Neural crest cell (in vitro differentiated cells): ENCODE data around the gene C22orf39. TPM values are rescaled to one million over a fixed set of nuclear protein-coding genes. Genes with fewer than 3 reads are reported as not detected.

Experiments
- DNase-seq: peaks from one replicate; pipeline ENCODE4 v3.0.0; 2021; ENCODE audit warnings: low read depth, mixed read lengths, low spot score
- H3K27ac Mint-ChIP-seq: one replicate; pipeline ENCODE4 v1.8.0; 2021; ENCODE audit warnings: mild to moderate bottlenecking, mixed read lengths; ENCODE audit not compliant: unreplicated experiment
- H3K27me3 Mint-ChIP-seq: 2 replicates; pipeline ENCODE4 v1.8.0; 2021; ENCODE audit warnings: low read depth, mild to moderate bottlenecking, mixed read lengths
- H3K36me3 Mint-ChIP-seq: 2 replicates; pipeline ENCODE4 v1.8.0; 2021; ENCODE audit warnings: low read depth, mild to moderate bottlenecking, mixed read lengths
- H3K4me1 Mint-ChIP-seq: 2 replicates; pipeline ENCODE4 v1.8.0; 2021; ENCODE audit warnings: mixed read lengths
- H3K4me3 Mint-ChIP-seq: one replicate; pipeline ENCODE4 v1.8.0; 2021; ENCODE audit warnings: mild to moderate bottlenecking, mixed read lengths
- H3K9me3 Mint-ChIP-seq: 2 replicates; pipeline ENCODE4 v1.8.0; 2021; ENCODE audit warnings: mixed read lengths
- total RNA-seq: library from RNA; stranded (reverse); gene quantifications from 2 replicates; pipeline ENCODE4 v1.2.1, GENCODE V29; 2021
- TF ChIP-seq, protein P1 (sequence below): fragments of 200-600 bp; sonication (generic); conservative IDR thresholded peaks from 2 replicates; pipeline ENCODE4 v1.5.0; 2021; ENCODE audit warnings: antibody characterized with exemption, mild to moderate bottlenecking

Gene C22orf39
- total RNA-seq, 1 donor from 2014 or later: 38.0 TPM

DNA sequence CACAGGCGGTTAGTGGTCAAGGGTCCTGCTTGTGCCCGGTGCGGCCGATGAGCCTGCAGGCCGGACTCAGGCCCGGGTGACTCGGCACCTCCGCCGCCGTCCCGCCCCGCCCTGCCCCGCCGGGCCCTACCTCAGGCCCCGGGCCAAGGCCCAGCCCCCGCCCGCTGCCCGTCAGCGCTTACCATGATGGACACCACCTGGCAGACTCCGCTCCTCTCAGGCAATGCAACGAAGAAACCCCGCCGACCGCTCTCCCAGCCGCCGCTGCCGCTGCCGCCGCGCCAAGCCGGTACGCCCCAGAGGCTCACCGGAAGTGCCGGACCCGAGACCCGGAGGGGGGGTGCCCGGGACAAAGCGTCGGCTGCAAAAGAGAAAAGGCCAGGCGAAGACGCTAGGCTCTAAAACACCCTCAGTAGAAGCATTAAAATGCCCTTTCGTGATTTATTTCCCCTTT lies 31.4 kb upstream of the C22orf39 start, which contains the start of gene UFD1:
Gene UFD1, minus strand, starts transcription at position 293 of the 454 bp plus-strand sequence. Its CDS starts 108 bp downstream, at position 185.
- peak within 1 kb of the TSS; percentile 100 for H3K27ac Mint-ChIP-seq
- TF ChIP-seq, protein P1, sequence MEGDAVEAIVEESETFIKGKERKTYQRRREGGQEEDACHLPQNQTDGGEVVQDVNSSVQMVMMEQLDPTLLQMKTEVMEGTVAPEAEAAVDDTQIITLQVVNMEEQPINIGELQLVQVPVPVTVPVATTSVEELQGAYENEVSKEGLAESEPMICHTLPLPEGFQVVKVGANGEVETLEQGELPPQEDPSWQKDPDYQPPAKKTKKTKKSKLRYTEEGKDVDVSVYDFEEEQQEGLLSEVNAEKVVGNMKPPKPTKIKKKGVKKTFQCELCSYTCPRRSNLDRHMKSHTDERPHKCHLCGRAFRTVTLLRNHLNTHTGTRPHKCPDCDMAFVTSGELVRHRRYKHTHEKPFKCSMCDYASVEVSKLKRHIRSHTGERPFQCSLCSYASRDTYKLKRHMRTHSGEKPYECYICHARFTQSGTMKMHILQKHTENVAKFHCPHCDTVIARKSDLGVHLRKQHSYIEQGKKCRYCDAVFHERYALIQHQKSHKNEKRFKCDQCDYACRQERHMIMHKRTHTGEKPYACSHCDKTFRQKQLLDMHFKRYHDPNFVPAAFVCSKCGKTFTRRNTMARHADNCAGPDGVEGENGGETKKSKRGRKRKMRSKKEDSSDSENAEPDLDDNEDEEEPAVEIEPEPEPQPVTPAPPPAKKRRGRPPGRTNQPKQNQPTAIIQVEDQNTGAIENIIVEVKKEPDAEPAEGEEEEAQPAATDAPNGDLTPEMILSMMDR: no peak
- H3K36me3 Mint-ChIP-seq: peaks cover 1% of the 10 kb centered on the region
- no peaks in the 10 kb centered on the region for H3K9me3 Mint-ChIP-seq
- H3K4me1 Mint-ChIP-seq: peaks cover 32% of the 10 kb centered on the region
- no peaks in the 10 kb centered on the region for H3K27me3 Mint-ChIP-seq
- H3K4me3 Mint-ChIP-seq: peak within 1 kb of the TSS; percentile 94
- peak; percentile 65 for DNase-seq

DNA sequence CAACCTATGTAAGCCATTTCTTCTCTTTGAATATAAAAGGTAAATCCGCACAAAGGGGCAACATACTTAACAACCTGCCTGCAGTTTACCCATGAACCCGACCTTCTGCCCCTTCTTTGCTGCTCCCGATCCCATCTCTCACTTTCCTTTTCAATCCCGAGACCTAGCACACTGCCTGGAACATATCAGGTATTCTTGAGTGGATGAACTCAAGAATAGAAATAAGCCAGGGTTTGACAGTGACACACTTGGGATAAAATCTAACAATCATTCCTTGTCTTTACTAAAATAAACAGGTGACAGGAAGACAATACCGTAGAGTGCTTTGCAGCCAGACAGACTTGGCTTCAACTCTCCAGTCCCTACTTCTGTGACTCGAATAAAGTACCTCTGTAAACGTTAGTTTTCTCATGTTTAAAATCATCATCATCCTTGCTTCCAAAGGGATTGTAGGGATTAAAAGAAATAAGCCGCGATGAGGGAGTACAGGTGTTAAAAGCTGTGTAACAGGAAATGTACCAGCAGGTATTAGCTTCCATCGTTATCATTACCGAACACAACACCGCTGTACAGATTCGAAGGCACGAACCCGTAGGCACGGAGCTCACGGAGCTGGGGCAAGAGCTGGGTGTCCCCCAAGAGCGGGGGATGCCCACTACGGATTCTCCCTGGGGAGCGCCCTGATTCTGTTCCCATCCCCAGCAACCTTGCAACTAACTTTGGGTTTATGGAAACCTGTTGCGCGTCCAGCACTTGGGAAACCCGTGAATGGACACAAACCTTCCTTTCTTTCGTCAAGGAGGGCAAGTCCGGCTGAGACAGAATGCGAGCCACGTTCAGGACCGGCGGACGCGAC lies 30.8 kb upstream of the C22orf39 start:
- TF ChIP-seq, protein P1: no peak
- no peaks in the 10 kb centered on the region for H3K27me3 Mint-ChIP-seq
- H3K9me3 Mint-ChIP-seq: no peaks in the 10 kb centered on the region
- peaks cover 2% of the 10 kb centered on the region for H3K36me3 Mint-ChIP-seq
- DNase-seq: no peak
- peak overlapping the region; percentile 1 for H3K27ac Mint-ChIP-seq
- H3K4me1 Mint-ChIP-seq: peaks cover 32% of the 10 kb centered on the region
- H3K4me3 Mint-ChIP-seq: peak overlapping the region; percentile 94

DNA sequence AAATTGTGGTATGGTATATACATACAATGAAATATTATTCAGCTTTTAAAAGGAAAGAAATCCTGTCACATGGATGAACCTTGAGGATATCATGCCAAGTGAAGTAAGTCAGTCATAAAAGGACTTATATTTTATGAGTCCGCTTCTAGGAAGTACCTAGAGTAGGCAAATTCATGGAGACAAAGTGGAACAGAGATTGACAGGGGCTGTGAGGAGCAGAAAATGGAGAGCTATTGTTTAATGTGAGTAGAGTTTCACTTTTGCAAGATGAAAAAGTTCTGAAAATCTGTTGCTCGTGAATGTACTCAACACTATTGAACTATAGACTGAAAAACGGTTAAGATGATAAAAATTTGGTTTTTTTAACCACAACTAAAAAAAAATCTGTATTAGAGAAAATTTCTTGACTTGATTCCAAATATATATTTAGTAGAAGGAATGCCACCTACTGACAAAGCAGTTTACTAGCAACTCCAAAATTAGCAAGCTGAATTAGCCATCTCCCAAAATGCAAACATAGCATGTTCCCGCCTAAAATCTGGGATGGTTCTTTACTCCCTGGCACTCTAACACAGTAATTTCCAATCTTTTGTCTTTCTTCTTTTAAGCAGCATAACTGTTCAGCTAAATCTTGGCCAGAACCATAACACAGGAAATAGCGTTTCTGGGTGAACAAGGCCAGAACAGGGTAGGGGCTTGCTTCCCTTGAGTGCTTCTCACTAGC lies 30.0 kb upstream of the C22orf39 start:
- H3K27me3 Mint-ChIP-seq: no peaks in the 10 kb centered on the region
- TF ChIP-seq, protein P1: no peak
- no peak overlapping the region for H3K27ac Mint-ChIP-seq
- peaks cover 32% of the 10 kb centered on the region for H3K4me1 Mint-ChIP-seq
- H3K9me3 Mint-ChIP-seq: no peaks in the 10 kb centered on the region
- peak overlapping the region; percentile 94 for H3K4me3 Mint-ChIP-seq
- H3K36me3 Mint-ChIP-seq: peaks cover 2% of the 10 kb centered on the region
- DNase-seq: no peak

DNA sequence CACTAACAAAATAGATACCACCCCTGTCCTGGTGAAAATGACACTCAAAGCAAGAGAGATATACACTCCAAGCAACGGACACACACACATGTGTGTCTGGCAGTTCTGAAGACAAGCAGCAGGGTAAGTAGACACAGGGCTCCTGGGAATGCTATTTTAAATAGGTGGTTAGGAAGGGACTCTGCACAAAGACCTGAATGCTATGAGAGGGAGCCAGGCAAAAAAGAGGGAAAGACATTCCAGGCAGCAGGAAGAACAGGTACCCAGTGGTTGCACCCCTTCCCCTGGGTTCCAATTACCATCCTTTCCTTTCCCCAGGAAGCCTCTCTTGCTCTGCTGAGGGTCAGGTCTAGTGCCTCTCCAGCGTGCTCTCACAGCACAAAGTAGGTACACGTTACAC lies 28.5 kb upstream of the C22orf39 start:
- TF ChIP-seq, protein P1: no peak
- DNase-seq: no peak
- no peaks in the 10 kb centered on the region for H3K27me3 Mint-ChIP-seq
- no peaks in the 10 kb centered on the region for H3K9me3 Mint-ChIP-seq
- peaks cover 2% of the 10 kb centered on the region for H3K36me3 Mint-ChIP-seq
- H3K4me1 Mint-ChIP-seq: peaks cover 31% of the 10 kb centered on the region
- H3K27ac Mint-ChIP-seq: no peak overlapping the region
- peak overlapping the region; percentile 60 for H3K4me3 Mint-ChIP-seq

DNA sequence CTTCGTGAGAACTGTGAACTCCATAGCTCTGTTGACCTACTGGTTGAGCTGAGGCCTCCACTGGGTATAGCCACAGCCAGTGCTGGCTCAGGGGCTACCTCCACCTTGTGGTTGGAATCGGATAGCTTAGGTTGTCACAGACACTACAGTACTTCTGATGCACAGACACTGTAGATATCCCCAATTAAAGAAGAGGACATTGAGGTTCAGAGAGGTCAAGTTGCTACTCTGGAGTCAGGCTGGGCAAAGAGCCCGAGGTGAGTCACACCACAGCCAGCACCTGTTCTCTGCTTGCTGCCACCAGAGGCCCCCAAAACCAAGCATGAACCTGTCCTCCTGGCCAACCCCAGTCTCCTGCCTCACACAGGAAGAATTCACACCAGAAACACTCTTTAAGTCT lies 26.1 kb upstream of the C22orf39 start:
- DNase-seq: no peak
- no peaks in the 10 kb centered on the region for H3K27me3 Mint-ChIP-seq
- peaks cover 5% of the 10 kb centered on the region for H3K36me3 Mint-ChIP-seq
- no peaks in the 10 kb centered on the region for H3K9me3 Mint-ChIP-seq
- no peak overlapping the region for H3K4me3 Mint-ChIP-seq
- peaks cover 14% of the 10 kb centered on the region for H3K4me1 Mint-ChIP-seq
- H3K27ac Mint-ChIP-seq: no peak overlapping the region
- TF ChIP-seq, protein P1: peak; percentile 21
